NB4 (cell line): ENCODE results near the gene PFN3.

Source experiments
- POLR2A ChIP-seq: IDR thresholded peaks from 2 replicates; pipeline ENCODE4 v1.6.1; 2011; ENCODE audit warnings: mild to moderate bottlenecking; ENCODE audit not compliant: insufficient read length; ENCODE audit errors: extremely low read depth
- TF ChIP-seq, protein P1 (sequence below): IDR thresholded peaks from one replicate; pipeline ENCODE4 v1.5.1; 2012; ENCODE audit warnings: low read depth, low read length

DNA sequence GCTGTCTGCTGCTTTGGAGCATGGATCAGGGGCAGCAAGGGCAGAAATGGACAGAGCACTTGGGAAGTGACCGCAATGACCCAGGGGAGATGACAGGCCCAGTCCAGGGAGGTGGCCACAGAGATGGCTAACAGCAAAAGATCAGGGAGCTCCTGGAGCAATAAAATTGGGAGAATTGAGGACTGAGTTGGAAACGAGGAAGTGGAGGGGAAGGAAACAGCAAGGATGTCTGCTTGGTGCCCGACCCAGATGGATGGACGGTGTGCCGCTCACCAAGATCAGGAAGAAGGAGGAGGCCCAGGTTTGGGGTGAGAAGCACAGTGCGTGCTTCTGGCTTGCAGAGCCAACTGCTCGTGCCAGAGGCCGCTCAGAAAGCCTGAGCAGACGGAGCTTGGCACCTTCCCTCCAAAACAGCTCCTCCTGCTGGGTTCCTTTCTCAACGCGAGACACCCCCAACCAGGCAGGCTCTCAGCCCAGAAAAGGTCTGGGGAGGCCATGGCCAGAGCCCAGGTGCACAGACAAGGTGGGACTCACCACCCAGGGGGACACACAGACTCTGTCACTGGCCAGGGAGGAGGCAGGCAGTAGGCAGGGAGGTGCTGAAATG, 17.9 kb downstream of the PFN3 start:
- TF ChIP-seq, protein P1, sequence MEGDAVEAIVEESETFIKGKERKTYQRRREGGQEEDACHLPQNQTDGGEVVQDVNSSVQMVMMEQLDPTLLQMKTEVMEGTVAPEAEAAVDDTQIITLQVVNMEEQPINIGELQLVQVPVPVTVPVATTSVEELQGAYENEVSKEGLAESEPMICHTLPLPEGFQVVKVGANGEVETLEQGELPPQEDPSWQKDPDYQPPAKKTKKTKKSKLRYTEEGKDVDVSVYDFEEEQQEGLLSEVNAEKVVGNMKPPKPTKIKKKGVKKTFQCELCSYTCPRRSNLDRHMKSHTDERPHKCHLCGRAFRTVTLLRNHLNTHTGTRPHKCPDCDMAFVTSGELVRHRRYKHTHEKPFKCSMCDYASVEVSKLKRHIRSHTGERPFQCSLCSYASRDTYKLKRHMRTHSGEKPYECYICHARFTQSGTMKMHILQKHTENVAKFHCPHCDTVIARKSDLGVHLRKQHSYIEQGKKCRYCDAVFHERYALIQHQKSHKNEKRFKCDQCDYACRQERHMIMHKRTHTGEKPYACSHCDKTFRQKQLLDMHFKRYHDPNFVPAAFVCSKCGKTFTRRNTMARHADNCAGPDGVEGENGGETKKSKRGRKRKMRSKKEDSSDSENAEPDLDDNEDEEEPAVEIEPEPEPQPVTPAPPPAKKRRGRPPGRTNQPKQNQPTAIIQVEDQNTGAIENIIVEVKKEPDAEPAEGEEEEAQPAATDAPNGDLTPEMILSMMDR, result peak; percentile 32
- TF ChIP-seq POLR2A, result no peak
